ENCODE data around the gene SAPCD1. TPM values are rescaled to one million over a fixed set of nuclear protein-coding genes. Genes with fewer than 3 reads are reported as not detected.

Gene SAPCD1
- total RNA-seq, 1 experiment from 2014 or later, result 3.2 TPM

DNA sequence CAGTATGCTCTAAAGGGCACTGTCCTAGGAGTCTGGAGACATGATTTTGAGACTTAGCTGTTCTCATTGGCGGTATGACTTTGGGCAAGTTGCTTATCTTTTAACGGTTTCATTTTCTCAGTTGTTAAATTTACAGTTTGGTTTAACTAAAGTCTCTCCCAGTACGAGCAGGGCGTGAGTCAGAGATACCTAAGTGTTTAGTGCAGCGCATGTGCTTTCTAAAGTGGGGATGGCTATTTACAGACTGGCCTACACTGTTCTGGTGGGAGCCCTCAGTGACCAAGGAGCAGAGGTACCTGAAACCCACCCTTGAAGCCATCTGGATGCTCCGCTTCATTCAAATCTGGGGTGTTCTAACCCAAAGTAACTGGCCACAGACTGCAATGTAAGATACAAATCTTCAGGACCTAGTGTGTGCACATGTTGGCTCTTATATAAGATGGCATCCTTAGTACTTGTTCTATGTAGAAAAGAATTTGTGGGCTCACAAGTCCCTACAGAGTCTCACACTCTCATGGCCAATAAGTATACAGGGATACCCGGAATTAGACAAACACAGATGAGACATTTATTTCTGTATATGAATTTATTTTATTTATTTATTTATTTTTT, 11.9 kb upstream of the SAPCD1 start:
- no CpG with 5 or more reads among the region's 7 CpGs for WGBS (ENCODE audit: extremely low coverage, insufficient read length, low lambda C conversion rate)
- Histone ChIP-seq H3K27ac (ENCODE audit: insufficient read length, low read depth, low read length) (no peak overlapping the region), H3K23ac (ENCODE audit: insufficient read length, low read depth, low read length) (no peak overlapping the region), H3K4me2 (ENCODE audit: insufficient read depth, insufficient read length, low read length) (no peak overlapping the region), H4K91ac (ENCODE audit: insufficient read length, low read depth, low read length) (no peak overlapping the region), H2BK5ac (ENCODE audit: insufficient read length, low read length) (no peak overlapping the region), H3K79me1 (ENCODE audit: insufficient read depth, low read depth, low read length, poor library complexity, severe bottlenecking) (no peaks in the 10 kb centered on the region), H4K5ac (ENCODE audit: insufficient read length, low read depth, low read length) (no peak overlapping the region), H2BK120ac (ENCODE audit: low read depth, low read length, poor library complexity, severe bottlenecking) (no peak overlapping the region), H2BK15ac (ENCODE audit: low read depth, low read length) (no peak overlapping the region), H2BK20ac (ENCODE audit: low read depth, low read length, poor library complexity, severe bottlenecking) (no peak overlapping the region), H3K14ac (ENCODE audit: insufficient read depth, low read length) (no peak overlapping the region), H2AFZ (ENCODE audit: low read length) (no peak overlapping the region), H3K9ac (ENCODE audit: extremely low read depth, insufficient read length, low read length) (no peak overlapping the region), H3K4me1 (ENCODE audit: insufficient read depth, low read length) (no peaks in the 10 kb centered on the region), H3K23me2 (ENCODE audit: insufficient read length, low read depth, low read length, poor library complexity, severe bottlenecking) (no peaks in the 10 kb centered on the region), H3T11ph (ENCODE audit: low read length) (no peak overlapping the region), H4K20me1 (ENCODE audit: control insufficient read depth, insufficient read depth, insufficient read length) (no peaks in the 10 kb centered on the region), H3K4ac (ENCODE audit: low read depth, low read length) (no peak overlapping the region), H2BK12ac (ENCODE audit: insufficient read length, low read depth, low read length) (no peak overlapping the region), H3K27me3 (ENCODE audit: insufficient read depth, low read length) (no peaks in the 10 kb centered on the region), H2AK5ac (ENCODE audit: insufficient read length, low read length) (no peak overlapping the region), H4K8ac (replicated peaks; ENCODE audit: insufficient read length, low read depth, low read length) (no peak overlapping the region), H3K79me2 (ENCODE audit: insufficient read depth, low read length) (no peaks in the 10 kb centered on the region), H3K9me3 (ENCODE audit: control insufficient read depth, low read depth, low read length) (no peaks in the 10 kb centered on the region), H3K18ac (ENCODE audit: insufficient read length, low read depth, low read length) (no peak overlapping the region), H3K56ac (ENCODE audit: insufficient read length, low read depth, low read length) (no peak overlapping the region)
- no peaks in the 10 kb centered on the region for H3K27me3 Mint-ChIP-seq (ENCODE audit: low read depth)
- TF ChIP-seq CTCF (conservative IDR thresholded peaks at IDR 0.05), result no peak
- H3K4me1 Mint-ChIP-seq, result no peaks in the 10 kb centered on the region
- no peak for DNase-seq
- H3K4me3 Mint-ChIP-seq, result no peak overlapping the region
- peaks cover 6 to 24% (median 15%) of the 10 kb centered on the region in 3 experiments; a peak in 6 of 7 replicates for H3K36me3 Mint-ChIP-seq (ENCODE audit: insufficient read depth in 1 of 3, low read depth in 3 of 3)
- no peak overlapping the region for H3K27ac Mint-ChIP-seq
- H3K9me3 Mint-ChIP-seq, result no peaks in the 10 kb centered on the region
